Measurements from ENCODE around the gene TCERG1L. TPM values are rescaled to one million over a fixed set of nuclear protein-coding genes. Genes with fewer than 3 reads are reported as not detected.

Gene TCERG1L
- total and polyA plus RNA-seq, 9 of the 15 experiments (the other 6 are each of a cell fraction or from before 2014, with no cell fraction given): not detected

- TF ChIP-seq SPI1 (IDR thresholded peaks at IDR 0.05; ENCODE audit: borderline replicate concordance, low read depth, low read length) (no peak), BCLAF1 (IDR thresholded peaks at IDR 0.05; ENCODE audit: borderline replicate concordance in 1 of 2, control insufficient read depth in 1 of 2, low read depth in 2 of 2, low read length in 1 of 2) (no peak), THRAP3 (IDR thresholded peaks at IDR 0.05; ENCODE audit: borderline replicate concordance) (no peak), ZNF311 (CRISPR knock-in tag; IDR thresholded peaks at IDR 0.05) (no peak)
These were observed 151.2 kb downstream of the TCERG1L start (continued) for GRCh38 chr10:131160219-131160875.

GRCh38 chr10:131159771-131160170 is 151.8 kb downstream of the TCERG1L start:
- Histone ChIP-seq H3K9me3 (replicated peaks; ENCODE audit: control insufficient read depth, insufficient read depth, low read depth, low read length) (no peaks in the 10 kb centered on the region), H3K4me2 (ENCODE audit: insufficient read depth, low read length) (no peak overlapping the region), H3K27ac (ENCODE audit: extremely low read depth, low read depth, low read length) (no peak overlapping the region), H3K27me3 (ENCODE audit: control insufficient read depth in 2 of 2, insufficient read depth in 2 of 2, low read length in 2 of 2) (peaks cover 3 to 36% of the 10 kb centered on the region in 2 experiments; a peak in 3 of 5 replicates), H4K20me1 (replicated peaks; ENCODE audit: control insufficient read depth, insufficient read depth, low read length) (no peaks in the 10 kb centered on the region), H3K4me1 (replicated peaks in 1 of 2; ENCODE audit: control insufficient read depth in 2 of 2, insufficient read depth in 2 of 2, low read length in 2 of 2) (no peaks in the 10 kb centered on the region), H3K79me2 (ENCODE audit: control insufficient read depth, insufficient read depth, low read length) (no peaks in the 10 kb centered on the region), H3K9me1 (ENCODE audit: control insufficient read depth, insufficient read depth, low read length) (no peaks in the 10 kb centered on the region), H2AFZ (ENCODE audit: low read depth, low read length) (no peak overlapping the region), H3K4me3 (no peak overlapping the region), H3K9ac (ENCODE audit: insufficient read depth in 1 of 2, low read depth in 2 of 2, low read length in 2 of 2) (no peak overlapping the region), H3K36me3 (ENCODE audit: control insufficient read depth, insufficient read depth, low read length) (no peaks in the 10 kb centered on the region)
- whole genome bisulfite sequencing (ENCODE audit: insufficient coverage, low coverage, missing lambda C conversion rate): 2% methylated on average over 9 of the region's 9 CpGs
- BruUV-seq (replicated peaks): no TSS peak
- in situ Hi-C loops (cut with MboI): no loop called here
- DNase-seq (ENCODE audit: extremely low read depth in 1 of 4, low spot score in 3 of 4): no peak
- intact Hi-C loops (cut with micrococcal nuclease): no loop called here
- POLR2A ChIA-PET: interaction anchor here (0.6 kb wide), 1 partner anchor 590 kb away, joined by 4 read pairs; no protein-coding TSS in a partner anchor
- FAIRE-seq: no peak
- CTCF ChIA-PET (ENCODE audit: low intra/inter-chr PET ratio): no interaction called here
- ATAC-seq: no peak
- TF ChIP-seq ZNF384 (IDR thresholded peaks at IDR 0.05; ENCODE audit: low read depth, low read length) (no peak), CREB5 (CRISPR knock-in tag; IDR thresholded peaks at IDR 0.05) (no peak), POLR2H (tag; IDR thresholded peaks at IDR 0.05; ENCODE audit: low read depth) (no peak), ZC3H11A (IDR thresholded peaks at IDR 0.05; ENCODE audit: low read depth, low read length) (no peak), MAX (CRISPR knock-in tag; IDR thresholded peaks at IDR 0.05) (no peak), CHD4 (IDR thresholded peaks at IDR 0.05; ENCODE audit: insufficient read depth, insufficient replicate concordance, low read depth, low read length, poor library complexity, severe bottlenecking) (no peak), ZZZ3 (IDR thresholded peaks at IDR 0.05) (no peak), U2AF2 (optimal IDR thresholded peaks at IDR 0.05; ENCODE audit: low read depth, low read length) (no peak), PHF8 (IDR thresholded peaks at IDR 0.05; ENCODE audit: borderline replicate concordance, low read length) (no peak), HBP1 (CRISPR knock-in tag; IDR thresholded peaks at IDR 0.05) (no peak)
